ENCODE measurements around the gene SLC6A6.

The SLC6A6 gene

GRCh38 chr3:14402304-14402811, at the start of gene SLC6A6:
Gene SLC6A6 (plus strand): TSS chr3:14402606. CDS start chr3:14443635, 41,029 bp downstream.
- DNase-seq = peak; percentile 96

- no peak for DNase-seq
These were observed 48.9 kb upstream of the SLC6A6 start for GRCh38 chr3:14353502-14353901.

- DNase-seq = no peak
These were observed 44.9 kb upstream of the SLC6A6 start for GRCh38 chr3:14357463-14357862.

- DNase-seq = no peak
These were observed 43.8 kb upstream of the SLC6A6 start for GRCh38 chr3:14358426-14359211.

- DNase-seq = no peak
These were observed 43.1 kb upstream of the SLC6A6 start for GRCh38 chr3:14359348-14359747.

GRCh38 chr3:14360123-14360881, 42.1 kb upstream of the SLC6A6 start:
- no peak for DNase-seq

GRCh38 chr3:14361068-14361677, 41.2 kb upstream of the SLC6A6 start:
- no peak for DNase-seq

- DNase-seq = no peak
These were observed 39.5 kb upstream of the SLC6A6 start for GRCh38 chr3:14362890-14363289.

- no peak for DNase-seq
These were observed 39.0 kb upstream of the SLC6A6 start for GRCh38 chr3:14363379-14363778.

GRCh38 chr3:14363991-14364390, 38.4 kb upstream of the SLC6A6 start:
- no peak for DNase-seq

GRCh38 chr3:14364580-14365292, 37.7 kb upstream of the SLC6A6 start:
- DNase-seq = no peak

- no peak for DNase-seq
These were observed 36.2 kb upstream of the SLC6A6 start for GRCh38 chr3:14366248-14366647.

- no peak for DNase-seq
These were observed 35.2 kb upstream of the SLC6A6 start for GRCh38 chr3:14366915-14367823.

GRCh38 chr3:14368146-14368545, 34.3 kb upstream of the SLC6A6 start:
- DNase-seq = no peak

- no peak for DNase-seq
These were observed 33.5 kb upstream of the SLC6A6 start for GRCh38 chr3:14368885-14369284.

- no peak for DNase-seq
These were observed 32.4 kb upstream of the SLC6A6 start for GRCh38 chr3:14369675-14370669.

GRCh38 chr3:14370720-14371572, 31.5 kb upstream of the SLC6A6 start:
- DNase-seq = no peak

GRCh38 chr3:14371573-14372474, 30.6 kb upstream of the SLC6A6 start:
- DNase-seq = no peak

All from stimulated activated CD4-positive, alpha-beta T cell treated with anti-CD3 and anti-CD28 coated beads, Interleukin-15, amount 100 ng/mL, for 24 hours (primary cell).